VCaP (cell line): Measurements from ENCODE around the gene CMTM6.
"Not testable (repeated sequence)": the region's sequence is repeated elsewhere in the genome, so short reads cannot be mapped to it uniquely, and the experiment has no call there.

Experiments used
- H3K27ac ChIP-seq: fragments of 450-650 bp; 2 replicates; pipeline ENCODE4 v1.5.1; 2017
- TF ChIP-seq, protein P1 (sequence below): fragments of 450-650 bp; conservative IDR thresholded peaks from 2 replicates; pipeline ENCODE4 v1.5.1; 2017; ENCODE audit warnings: mild to moderate bottlenecking, moderate library complexity

Gene CMTM6

DNA sequence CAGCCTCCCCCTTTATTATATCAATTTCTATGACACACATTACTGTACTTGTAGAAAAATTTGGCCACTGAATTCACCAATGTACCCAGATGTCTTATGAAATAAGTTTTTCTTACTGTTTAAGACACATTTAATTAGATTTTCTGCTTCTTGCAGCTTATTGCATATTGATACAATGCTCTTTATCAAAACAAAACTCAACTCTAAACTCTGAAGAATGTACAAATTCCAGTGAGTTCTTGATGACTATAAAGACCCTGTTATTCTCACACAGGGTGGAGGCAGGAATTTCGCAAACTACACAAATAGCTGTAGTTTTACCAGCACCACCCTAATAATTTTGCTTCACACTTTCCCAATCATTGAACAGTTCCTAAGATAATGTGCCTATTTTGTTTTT lies 22.0 kb downstream of the CMTM6 start:
- no peak overlapping the region for H3K27ac ChIP-seq
- TF ChIP-seq, protein P1, sequence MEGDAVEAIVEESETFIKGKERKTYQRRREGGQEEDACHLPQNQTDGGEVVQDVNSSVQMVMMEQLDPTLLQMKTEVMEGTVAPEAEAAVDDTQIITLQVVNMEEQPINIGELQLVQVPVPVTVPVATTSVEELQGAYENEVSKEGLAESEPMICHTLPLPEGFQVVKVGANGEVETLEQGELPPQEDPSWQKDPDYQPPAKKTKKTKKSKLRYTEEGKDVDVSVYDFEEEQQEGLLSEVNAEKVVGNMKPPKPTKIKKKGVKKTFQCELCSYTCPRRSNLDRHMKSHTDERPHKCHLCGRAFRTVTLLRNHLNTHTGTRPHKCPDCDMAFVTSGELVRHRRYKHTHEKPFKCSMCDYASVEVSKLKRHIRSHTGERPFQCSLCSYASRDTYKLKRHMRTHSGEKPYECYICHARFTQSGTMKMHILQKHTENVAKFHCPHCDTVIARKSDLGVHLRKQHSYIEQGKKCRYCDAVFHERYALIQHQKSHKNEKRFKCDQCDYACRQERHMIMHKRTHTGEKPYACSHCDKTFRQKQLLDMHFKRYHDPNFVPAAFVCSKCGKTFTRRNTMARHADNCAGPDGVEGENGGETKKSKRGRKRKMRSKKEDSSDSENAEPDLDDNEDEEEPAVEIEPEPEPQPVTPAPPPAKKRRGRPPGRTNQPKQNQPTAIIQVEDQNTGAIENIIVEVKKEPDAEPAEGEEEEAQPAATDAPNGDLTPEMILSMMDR: no peak

DNA sequence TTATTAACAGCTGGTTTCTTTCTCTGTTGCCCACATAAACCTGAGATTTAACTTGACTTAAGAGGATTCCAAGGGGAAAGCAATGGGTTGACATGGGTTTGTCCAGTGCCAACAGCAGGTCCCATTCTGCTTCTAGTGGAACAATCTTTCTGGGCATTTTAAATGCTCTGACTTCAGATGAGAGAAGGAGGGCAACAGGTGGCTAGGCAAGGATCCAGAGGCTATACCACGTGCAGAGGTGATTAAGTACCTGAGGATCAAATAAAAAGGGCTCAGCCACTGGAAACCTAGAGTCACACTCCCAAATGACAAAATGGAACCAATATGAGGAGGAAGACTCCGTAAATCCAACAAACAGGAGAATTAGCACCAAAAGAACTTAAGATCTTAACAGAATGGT lies 28.5 kb downstream of the CMTM6 start:
- TF ChIP-seq, protein P1: no peak
- H3K27ac ChIP-seq: no peak overlapping the region

DNA sequence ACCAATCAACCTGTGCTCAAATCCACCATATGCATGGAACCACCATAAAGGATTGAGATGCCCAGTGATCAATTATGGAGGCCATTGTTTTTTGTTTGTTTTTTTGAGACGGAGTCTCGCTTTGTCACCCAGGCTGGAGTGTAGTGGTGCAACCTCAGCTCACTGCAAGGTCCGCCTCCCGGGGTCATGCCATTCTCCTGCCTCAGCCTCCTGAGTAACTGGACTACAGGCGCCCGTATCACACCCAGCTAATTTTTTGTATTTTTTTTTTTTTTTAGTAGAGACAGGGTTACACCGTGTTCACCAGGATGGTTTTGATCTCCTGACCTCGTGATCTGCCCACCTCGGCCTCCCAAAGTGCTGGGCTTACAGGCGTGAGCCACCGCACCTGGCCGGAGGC lies 30.5 kb downstream of the CMTM6 start:
- not testable (repeated sequence) for H3K27ac ChIP-seq

DNA sequence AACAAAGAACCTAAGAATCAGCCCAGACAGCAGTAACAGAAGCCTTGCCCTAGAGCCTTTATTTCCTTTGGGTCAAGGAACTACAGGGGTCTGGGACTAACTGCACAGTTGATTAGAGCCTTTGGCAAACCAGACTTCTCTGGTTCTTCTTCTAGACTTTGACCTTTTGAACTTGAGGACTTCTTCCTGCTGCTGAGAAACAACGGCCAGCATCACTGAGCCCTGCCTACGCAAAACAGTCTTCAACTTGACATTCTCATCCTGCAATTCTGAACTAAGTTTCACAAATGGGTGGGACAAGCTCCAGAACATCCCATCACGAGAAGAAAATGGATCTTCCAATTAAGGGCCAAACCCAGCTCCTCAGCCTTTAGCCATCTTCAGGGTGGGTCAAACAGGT lies 31.4 kb downstream of the CMTM6 start:
- H3K27ac ChIP-seq: no peak overlapping the region
- TF ChIP-seq, protein P1: no peak

DNA sequence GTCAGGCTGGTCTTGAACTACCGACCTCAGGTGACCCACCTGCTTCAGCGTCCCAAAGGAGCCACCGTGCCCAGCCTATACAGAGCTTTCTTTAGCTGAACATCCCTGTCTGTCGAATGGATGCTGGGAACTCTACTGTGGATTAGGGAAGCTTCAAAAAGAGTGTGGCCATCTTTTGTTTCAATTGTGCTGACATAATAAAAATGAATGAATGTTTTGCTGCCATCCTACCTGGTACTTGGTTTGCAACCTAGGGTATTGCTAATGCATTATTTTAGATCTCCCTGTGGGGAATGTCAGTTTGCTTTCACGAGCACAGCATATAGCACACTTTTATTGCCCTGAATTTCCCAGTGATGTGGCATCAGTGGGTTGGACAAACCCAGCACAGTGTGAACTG lies 32.3 kb downstream of the CMTM6 start:
- TF ChIP-seq, protein P1: no peak

DNA sequence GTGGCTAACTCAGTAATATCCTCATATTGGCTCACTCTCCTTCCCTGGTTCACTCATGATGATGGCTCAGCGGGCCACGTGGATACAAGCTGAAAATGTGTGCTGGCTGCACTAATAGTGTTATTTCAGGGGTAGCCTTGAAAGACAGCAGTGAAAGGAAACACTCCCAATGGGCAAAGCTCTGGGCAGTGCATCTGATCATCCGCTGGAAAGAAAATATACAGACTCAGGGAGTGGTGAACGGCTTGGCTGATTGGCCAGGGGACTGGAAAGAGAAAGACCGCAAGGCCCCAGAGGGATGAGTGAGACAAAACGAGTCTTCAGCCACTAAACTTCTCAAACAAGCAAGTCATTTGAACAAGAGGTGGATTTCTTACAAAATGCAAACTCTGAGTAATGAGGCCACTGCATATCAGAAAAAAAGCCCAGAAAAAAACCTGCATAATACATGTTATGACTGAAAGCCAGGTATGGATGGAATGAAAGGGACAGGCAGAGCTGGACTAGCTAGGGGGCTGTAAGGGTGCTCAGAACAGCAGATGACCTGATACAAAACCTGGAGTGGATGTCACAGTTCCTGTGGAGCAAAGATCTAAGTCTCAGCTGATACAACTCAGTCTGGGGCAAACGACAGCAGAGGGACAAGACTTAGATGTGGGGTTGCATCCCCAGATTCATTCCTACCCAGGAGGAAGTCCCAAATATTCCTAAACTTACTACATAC lies 33.3 kb downstream of the CMTM6 start:
- H3K27ac ChIP-seq: peak overlapping the region; percentile 42
- TF ChIP-seq, protein P1: no peak

More for the DNA sequence above, 32.3 kb downstream of the CMTM6 start:
- H3K27ac ChIP-seq: peak overlapping the region; percentile 42; the same call in 1 of the 2 replicates

DNA sequence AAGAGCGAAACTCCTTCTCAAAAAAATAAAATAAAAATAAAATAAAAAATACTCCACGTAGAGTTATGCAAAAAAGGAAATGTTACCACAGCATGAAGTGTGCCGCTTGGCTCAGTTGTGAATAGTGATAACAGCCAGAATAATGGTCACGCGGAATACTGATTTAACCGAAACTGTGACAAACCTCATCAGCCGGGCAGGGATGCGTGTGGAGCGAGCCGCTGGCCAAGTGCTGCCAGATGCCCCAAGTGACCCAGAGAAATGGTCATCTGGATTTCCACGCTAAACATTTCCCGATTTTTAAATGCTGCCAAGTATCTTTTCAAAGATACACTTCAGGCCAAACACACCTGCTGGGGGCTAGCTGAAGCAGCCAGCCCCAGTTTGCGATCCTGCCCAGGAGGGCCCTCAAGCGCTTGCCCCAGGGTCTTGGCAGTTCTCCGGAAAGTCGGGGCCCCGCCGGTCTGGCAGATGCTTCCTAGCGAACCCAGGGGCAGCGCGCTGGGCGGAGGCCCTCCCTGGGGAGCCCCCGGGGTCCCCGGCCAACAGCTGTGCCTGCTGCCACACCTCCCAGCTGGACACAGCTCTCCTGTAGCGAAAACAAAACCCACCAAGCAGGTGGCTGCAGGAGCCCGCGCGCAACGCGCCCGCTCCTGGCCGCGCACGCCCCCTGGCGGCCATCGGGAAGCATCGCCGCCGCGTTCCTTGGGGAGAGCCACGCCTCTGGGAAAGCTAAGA lies 35.1 kb downstream of the CMTM6 start:
- H3K27ac ChIP-seq: peak overlapping the region; percentile 47; the same call in 1 of the 2 replicates
- TF ChIP-seq, protein P1: peak; percentile 99

DNA sequence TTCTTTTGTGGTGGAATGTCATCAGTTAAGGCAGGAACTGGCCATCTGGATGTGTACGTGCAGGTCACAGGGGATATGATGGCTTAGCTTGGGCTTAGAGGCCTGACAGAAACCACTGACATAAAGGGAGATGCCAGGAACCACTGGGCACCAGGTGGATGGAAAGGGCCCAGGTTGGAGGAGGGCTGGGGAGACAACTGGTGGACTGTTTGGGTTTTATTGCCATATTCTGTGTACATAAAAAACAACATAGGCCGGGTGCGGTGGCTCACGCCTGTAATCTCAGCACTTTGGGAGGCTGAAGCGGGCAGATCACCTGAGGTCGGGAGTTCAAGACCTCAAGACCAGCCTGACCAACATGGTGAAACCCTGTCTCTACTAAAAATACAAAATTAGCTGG lies 35.8 kb downstream of the CMTM6 start:
- H3K27ac ChIP-seq: not testable (repeated sequence)

DNA sequence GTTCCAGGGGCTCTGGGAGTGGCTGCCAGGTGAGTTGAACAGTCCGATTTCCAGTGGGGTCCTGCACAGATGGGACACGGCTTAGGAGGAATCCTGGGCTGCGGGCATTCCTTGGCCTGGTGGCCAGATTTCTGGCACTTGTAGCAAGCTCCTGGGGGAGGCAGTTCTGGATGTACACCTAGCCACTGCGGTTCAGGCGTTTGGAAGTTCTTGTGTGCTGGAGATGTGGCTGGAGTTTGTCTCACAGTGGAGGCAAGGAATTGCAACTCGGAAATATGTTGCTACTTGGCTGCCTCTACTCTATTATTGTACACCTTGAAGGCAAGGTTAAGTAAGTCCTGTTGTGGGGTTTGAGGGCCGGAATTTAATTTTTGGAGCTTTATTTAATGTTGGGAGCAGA lies 37.9 kb downstream of the CMTM6 start:
- not testable (repeated sequence) for H3K27ac ChIP-seq

DNA sequence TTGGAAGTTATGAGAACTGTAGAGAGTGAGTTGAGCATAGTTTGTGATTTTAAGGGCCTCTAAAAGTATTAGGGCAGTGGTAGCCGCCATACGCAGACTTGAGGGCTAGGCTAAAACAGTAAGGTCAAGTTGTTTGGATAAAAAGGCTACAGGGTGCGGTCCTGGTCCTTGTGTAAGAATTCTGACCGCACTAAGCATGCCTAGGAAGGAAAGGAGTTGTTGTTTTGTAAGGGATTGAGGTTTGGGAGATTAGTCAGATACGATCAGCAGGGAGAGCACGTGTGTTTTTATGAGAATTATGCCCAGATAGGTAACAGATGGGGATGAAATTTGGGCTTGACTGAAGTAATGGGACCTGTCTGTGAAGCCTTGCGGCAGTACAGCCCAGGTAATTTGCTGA lies 39.2 kb downstream of the CMTM6 start:
- H3K27ac ChIP-seq: not testable (repeated sequence)

DNA sequence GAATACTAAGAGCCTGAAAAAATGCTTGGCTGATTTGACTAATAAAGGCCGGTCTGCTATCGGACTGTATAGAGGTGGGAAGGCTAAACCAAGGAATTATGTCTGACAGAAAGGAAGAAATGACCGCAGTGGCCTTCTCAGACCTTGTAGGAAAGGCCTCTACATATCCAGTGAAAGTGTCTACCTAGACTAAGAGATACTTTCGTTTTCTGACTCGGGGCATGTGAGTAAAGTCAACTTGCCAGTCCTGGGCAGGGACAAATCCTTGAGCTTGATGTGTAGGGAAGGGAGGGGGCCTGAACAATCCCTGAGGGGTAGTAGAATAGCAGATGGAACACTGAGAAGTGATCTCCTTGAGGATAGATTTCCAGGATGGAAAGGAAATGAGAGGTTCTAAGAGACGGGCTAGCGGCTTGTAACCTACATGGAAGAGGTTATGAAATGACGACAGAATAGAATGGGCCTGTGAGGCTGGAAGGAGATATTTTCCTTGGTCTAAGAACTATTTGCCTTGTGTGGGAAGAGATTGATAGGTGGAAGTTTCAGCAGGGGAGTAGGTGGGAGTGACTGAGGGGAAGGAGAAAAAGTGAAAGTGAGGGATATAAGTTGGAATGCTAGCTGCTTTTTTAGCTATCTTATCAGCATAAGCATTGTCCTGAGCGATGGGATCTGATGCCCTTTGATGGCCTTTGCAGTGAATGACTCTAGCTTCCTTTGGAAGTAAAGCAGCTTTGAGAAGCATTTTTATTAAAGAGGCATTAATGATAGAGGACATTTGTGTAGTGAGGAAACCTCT lies 40.3 kb downstream of the CMTM6 start:
- H3K27ac ChIP-seq: peak overlapping the region; percentile 53; the same call in 1 of the 2 replicates

DNA sequence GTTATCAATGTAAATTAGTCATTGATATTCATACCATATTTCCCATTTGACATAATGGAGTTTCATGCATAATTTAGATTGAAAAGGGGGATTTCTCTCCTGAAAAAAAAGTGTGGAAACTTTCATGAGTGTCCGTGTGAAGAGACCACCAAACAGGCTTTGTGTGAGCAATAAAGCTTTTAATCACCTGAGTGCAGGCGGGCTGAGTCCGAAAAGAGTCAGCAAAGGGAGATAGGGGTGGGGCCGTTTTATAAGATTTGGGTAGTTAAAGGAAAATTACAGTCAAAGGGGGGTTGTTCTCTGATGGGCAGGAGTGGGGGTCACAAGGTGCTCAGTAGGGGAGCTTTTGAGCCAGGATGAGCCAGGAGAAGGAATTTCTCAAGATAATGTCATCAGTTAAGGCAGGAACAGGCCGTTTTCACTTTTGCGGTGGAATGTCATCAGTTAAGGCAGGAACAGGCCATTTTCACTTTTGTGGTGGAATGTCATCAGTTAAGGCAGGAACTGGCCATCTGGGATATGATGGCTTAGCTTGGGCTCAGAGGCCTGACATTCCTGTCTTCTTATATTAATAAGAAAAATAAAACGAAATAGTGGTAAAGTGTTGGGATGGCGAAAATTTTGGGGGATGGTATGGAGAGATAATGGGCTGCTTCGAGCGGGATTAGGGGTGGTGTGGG lies 41.7 kb downstream of the CMTM6 start:
- H3K27ac ChIP-seq: peak overlapping the region; percentile 53
